GM18909 (cell line): ENCODE data around the gene SLC6A16.
"Not testable (repeated sequence)": the region's sequence is repeated elsewhere in the genome, so short reads cannot be mapped to it uniquely, and the experiment has no call there.

Experiments
- ATAC-seq: cut with Tn5 transposase; IDR thresholded peaks from one replicate; pipeline ENCODE4 v1.9.1; 2021; ENCODE audit warnings: mild to moderate bottlenecking; ENCODE audit not compliant: unreplicated experiment, poor library complexity

Gene SLC6A16

GRCh38 chr19:49332691-49333417, 7.9 kb upstream of the SLC6A16 start:
- ATAC-seq, result not testable (repeated sequence)

- ATAC-seq, result no peak
These were observed 6.6 kb upstream of the SLC6A16 start for GRCh38 chr19:49331616-49332055.

DNA sequence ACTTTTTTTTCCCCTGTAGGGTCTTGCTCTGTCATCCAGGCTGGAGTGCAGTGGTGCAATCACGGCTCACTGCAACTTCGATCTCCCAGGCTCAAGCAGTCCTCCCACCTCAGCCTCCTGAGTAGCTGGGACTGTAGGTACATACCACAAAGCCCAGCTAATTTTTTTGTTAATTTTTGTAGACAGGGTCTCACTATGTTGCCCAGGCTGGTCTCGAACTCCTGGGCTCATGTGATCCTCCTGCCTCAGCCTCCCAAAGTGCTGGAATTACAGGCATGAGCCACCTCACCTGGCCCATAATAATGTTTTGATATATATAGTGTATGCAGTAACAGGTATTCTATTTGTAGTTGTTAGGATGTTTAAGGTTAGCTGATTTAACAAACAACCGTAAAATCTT, 6.2 kb upstream of the SLC6A16 start:
- not testable (repeated sequence) for ATAC-seq

- no peak for ATAC-seq
These were observed 3.8 kb upstream of the SLC6A16 start for GRCh38 chr19:49328741-49329140.

GRCh38 chr19:49327878-49328544, 3.0 kb upstream of the SLC6A16 start:
- ATAC-seq, result no peak

- ATAC-seq, result no peak
These were observed 1.2 kb upstream of the SLC6A16 start for GRCh38 chr19:49326165-49326704.

DNA sequence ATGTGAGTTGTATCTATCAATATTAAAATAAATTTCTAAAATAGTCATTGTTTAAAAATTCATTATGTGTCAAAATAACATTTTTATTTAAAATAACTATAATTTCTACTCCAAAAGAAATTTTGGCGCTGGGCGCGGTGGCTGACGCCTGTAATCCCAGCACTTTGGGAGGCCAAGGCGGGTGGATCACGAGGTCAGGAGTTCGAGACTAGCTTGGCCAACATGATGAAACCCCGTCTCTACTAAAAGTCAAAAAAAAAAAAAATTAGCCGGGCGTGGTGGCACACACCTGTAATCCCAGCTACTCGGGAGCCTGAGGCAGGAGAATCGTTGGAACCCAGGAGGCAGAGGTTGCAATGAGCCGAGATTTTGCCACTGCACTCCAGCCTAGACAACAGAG, 765 bp upstream of the SLC6A16 start:
- not testable (repeated sequence) for ATAC-seq

DNA sequence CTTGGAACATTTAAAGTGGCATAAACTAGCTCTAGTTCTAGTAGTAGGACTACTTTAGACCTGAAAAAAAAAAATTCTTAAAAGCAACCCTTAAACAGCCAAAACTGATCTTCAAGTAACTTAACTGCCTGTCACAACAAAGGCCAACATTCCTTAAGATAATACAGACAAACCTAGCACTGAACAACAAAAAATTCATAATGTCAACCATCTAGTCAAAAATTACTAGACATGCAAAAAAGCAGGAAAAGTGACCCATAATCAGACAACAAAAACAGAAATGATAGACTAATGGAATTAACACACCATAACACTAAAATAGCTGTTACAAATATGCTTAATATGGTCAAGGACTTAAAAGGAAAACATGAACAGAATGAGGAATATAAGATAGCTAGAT, 6.7 kb downstream of the SLC6A16 start:
- no peak for ATAC-seq

DNA sequence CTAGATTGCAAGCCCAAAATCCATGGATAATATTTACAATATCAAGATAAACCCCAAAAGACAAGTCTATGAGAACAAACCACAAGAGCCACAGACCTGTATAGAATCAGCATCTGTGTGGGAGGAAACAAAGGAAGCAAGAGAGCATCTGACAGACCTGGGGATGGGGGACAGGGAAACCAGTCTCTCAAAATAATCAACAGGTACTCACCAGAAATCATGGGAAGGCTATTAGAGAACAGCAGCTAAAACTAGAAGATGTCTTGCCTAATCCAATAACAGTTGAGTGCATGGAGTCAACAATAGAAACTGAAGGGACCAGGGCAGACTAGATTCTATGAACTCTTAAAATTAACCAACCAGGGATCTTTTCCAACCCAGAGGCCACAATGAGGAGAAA, 8.7 kb downstream of the SLC6A16 start:
- no peak for ATAC-seq

GRCh38 chr19:49315111-49315510, 9.9 kb downstream of the SLC6A16 start:
- no peak for ATAC-seq

DNA sequence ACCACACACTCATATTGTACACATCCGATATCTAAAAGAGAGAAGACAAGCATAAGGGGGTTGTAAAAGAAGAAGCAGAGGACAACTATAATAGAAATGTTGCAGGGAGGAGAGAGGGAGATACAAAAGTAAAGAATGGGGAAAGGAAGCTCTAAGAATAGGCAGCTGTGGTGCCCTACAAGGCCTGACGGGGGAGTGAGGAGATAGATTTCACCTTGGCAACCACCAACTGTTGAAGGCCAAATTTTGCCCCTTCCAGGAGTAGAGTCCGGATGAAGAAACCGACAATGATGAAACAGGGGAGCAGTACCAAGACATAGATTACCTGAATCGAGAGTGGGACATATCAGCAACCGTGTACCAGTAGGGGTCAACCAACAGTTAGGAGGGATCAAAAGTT, 15.9 kb downstream of the SLC6A16 start:
- no peak for ATAC-seq

GRCh38 chr19:49306734-49307133, 18.3 kb downstream of the SLC6A16 start:
- ATAC-seq, result not testable (repeated sequence)

DNA sequence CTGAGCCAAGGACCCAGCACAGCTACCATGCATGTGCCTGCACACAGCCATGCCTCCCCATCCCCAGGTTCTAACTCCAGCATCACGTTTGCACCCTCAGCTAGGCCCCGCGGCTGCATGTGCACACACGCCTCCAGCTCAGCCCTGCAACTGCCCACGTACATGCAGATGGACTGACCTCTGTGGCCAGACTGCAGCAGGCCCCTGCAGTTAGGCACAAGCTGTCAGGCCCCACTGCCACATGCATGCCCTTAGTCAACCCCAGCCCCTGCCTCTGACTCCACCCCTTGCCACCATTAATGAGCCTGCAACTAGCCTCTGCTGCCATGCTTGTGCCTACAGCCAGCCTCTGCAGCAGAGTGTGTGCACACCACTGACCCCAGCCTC, 23.1 kb downstream of the SLC6A16 start:
- no peak for ATAC-seq

DNA sequence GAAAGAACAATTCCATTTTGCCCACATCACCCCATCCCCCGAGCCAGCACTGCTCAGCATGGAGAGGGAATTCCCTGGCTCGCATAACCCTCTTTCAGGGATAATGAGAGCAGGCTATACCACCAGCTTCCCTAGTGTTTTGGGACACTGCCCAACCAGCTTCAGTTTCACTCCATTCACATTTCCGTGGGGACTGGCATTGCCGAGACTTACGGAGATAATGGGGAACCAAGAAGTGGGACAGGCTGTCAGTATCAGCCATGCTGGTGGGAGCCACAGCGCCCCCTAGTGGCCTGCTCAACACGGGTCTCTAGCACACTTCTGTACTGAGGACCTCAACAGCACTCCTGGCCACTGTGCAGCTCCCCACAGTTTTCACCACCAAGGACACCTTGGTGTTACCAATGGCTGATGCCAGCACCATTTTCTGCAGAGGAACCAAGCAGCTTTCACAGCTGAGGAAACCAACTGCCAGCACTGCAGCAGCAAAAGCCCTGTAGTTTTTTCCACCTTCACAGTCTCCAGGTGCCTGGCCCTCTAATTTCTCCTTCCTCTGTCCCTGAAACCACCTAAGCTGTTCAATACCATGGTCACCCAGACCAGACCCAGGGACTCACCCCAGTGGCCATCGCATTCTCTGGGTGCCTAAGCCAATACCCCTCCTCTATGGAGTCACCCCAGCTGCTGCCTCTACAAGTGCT, 23.7 kb downstream of the SLC6A16 start:
- ATAC-seq, result peak; percentile 51

- ATAC-seq, result not testable (repeated sequence)
These were observed 26.3 kb downstream of the SLC6A16 start for GRCh38 chr19:49298653-49299052.

DNA sequence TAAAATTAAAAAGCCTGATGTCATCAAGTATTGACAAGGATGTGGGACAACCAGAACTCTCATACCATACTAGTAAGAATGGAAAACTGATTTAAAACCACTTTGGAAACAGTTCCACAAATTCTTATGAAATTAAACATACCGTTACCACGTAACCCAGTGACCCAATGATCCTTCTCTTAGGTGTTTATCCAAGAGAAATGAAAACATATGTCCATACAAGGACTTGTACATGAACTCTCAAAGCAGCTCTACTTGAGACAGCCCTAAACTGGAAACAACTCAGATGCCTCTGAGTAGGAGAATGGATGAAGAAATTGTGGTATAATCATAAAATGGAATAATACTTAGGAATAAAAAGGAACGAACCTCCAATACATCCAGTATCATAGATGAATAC, 27.6 kb downstream of the SLC6A16 start:
- no peak for ATAC-seq

GRCh38 chr19:49295208-49295880, 29.6 kb downstream of the SLC6A16 start:
- no peak for ATAC-seq

DNA sequence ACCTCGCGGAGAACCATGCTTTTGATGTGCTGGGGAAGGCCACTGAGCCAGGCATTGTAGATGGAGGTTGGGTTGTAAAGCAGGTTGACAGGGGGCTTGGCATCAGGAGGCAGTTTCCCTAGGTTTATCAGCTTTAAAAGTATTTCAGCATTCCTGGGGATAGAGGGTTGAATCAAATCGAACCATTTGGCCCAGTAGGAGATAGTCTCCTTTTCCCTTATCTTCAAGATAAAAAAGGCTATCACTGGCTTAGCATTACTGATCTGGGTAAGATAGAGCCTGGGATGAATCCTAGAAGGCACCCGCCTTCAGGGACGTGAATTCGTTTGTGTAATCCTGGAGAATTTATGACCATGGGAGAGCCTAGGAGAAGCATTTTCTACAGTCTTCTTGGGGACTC, 30.6 kb downstream of the SLC6A16 start:
- no peak for ATAC-seq

DNA sequence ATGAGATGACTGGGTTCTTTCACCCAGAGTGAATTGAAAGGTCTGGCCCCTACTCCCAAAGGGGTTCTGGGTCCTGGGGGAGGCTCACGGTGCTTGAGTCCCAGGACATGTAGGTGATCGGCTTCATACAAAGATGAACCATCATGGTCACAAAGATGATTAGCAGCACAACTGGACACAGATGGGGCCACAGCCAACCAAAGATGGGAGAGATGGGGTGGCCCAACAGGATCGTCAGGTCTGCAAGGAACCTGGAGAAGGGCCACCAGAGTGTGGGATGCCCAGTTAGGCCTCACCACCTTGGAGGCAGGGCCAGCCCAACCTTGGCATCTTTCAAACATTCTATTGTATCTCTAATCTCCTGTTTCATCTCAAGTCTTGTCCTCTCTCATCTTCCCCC, 34.5 kb downstream of the SLC6A16 start:
- ATAC-seq, result no peak

GRCh38 chr19:49289286-49289685, 35.7 kb downstream of the SLC6A16 start:
- ATAC-seq, result not testable (repeated sequence)
